Testis (tissue), 2 donors: ENCODE data around the gene ILKAP.

ENCODE experiments used
- CTCF ChIP-seq, 3 experiments: fragments of 450-650 bp in 2 of 3; fragments of 200-600 bp in 1 of 3; sonication (generic) in 1 of 3; IDR thresholded peaks; one replicate each; pipeline ENCODE4 v1.5.1; 2016 to 2019; ENCODE audit warnings: antibody characterized with exemption in 3 of 3, mild to moderate bottlenecking in 2 of 3, moderate library complexity in 1 of 3
- POLR2A ChIP-seq: fragments of 450-650 bp; IDR thresholded peaks from one replicate; pipeline ENCODE4 v1.6.1; 2017; ENCODE audit warnings: antibody characterized with exemption, mild to moderate bottlenecking, moderate library complexity

GRCh38 chr2:238173692-238174091, 29.8 kb downstream of the ILKAP start:
- TF ChIP-seq CTCF (IDR thresholded peaks at IDR 0.05) (no peak), POLR2A (no peak)
